RKO (cell line): ENCODE measurements around the gene ATP6AP1.
"Not testable (repeated sequence)": the region's sequence is repeated elsewhere in the genome, so short reads cannot be mapped to it uniquely, and the experiment has no call there.

Experiments used
- DNase-seq: peaks from one replicate; pipeline ENCODE4 v3.0.0-alpha.2; 2016; ENCODE audit warnings: low spot score

The ATP6AP1 gene, protein sequence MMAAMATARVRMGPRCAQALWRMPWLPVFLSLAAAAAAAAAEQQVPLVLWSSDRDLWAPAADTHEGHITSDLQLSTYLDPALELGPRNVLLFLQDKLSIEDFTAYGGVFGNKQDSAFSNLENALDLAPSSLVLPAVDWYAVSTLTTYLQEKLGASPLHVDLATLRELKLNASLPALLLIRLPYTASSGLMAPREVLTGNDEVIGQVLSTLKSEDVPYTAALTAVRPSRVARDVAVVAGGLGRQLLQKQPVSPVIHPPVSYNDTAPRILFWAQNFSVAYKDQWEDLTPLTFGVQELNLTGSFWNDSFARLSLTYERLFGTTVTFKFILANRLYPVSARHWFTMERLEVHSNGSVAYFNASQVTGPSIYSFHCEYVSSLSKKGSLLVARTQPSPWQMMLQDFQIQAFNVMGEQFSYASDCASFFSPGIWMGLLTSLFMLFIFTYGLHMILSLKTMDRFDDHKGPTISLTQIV

DNA sequence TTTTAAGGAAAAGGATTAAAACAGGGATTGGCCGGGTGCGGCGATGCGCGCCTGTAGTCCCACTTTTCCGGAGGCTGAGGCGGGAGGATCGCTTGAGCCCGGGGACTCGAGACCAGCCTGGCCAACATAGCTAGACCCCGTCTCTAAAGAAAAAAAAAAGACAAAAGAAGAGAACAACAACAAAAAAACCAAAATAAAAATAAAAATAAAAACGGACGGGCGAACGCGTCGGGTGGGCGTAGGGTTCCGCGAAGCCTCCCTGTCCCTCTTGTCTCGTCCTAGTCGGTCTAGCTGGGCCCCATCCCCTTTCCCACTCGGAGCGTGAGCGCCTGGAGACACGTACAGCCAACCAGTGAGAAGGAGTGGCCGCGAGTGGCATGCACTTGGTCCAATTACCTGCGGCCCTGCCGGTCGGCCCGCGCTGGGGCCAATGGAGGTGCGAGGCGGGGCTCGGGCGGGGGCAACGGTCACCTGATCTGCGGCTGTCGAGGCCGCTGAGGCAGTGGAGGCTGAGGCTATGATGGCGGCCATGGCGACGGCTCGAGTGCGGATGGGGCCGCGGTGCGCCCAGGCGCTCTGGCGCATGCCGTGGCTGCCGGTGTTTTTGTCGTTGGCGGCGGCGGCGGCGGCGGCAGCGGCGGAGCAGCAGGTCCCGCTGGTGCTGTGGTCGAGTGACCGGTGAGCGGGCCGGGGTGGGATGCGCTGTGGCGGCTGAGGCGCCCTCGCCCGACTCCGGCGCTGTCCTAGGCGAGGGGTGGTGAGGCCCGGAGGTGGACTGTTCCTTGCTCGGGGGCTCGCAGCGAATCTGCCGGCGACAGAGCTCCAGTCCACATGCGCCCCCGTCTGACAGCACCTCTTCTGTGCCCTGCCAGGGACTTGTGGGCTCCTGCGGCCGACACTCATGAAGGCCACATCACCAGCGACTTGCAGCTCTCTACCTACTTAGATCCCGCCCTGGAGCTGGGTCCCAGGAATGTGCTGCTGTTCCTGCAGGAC, at the start of gene ATP6AP1:
Gene ATP6AP1, plus strand, starts transcription at position 502 of the 996 bp plus-strand sequence. Its CDS starts 16 bp downstream, at position 518.
- DNase-seq, result peak; percentile 91

DNA sequence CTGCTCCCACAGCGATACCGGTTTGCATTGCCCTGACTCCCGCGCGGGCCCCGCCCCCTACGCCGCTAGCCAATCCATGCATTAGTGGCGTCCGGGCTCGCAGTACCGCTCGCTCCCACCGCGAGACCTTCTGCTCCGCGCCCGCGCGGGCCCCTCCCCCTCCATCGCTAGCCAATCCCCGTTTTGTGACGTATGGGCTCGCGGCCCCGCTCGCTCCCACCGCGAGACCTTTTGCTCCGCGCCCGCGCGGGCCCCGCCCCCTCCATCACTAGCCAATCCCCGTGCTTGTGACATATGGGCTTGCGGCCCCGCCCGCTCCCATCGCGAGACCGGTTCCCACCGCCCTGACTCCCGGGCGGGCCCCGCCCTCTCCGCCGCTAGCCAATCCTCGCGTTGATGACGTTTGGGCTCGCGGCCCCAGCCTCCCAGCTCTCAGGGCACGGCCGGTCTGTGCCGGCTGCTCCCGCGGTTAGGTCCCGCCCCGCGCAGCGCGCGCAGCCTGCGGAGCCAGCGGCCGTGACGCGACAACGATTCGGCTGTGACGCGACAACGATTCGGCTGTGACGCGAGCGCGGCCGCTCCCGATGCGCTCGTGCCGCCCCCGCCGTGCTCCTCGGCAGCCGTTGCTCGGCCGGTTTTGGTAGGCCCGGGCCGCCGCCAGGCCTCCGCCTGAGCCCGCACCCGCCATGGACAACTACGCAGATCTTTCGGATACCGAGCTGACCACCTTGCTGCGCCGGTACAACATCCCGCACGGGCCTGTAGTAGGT, 49.5 kb upstream of the ATP6AP1 start, which contains the start of gene EMD:
Gene EMD, plus strand, starts transcription at position 497 of the 770 bp plus-strand sequence. Its CDS starts 190 bp downstream, at position 687.
- DNase-seq, result peak; percentile 96

DNA sequence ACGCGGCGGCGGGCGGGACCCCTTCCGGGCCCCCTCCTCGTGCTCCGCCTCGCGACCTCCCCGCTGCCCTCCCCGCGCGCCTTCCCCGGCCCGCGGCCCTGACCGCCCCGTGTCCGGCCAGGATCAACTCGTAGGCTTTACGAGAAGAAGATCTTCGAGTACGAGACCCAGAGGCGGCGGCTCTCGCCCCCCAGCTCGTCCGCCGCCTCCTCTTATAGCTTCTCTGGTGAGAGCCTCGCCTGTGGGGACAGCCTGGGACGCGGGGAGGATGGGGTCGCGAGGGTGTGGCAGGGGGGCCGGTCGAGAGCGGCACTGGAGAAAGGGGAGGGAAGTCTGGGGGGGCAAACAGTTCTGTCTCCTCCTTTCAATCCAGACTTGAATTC, 48.9 kb upstream of the ATP6AP1 start:
- no peak for DNase-seq

DNA sequence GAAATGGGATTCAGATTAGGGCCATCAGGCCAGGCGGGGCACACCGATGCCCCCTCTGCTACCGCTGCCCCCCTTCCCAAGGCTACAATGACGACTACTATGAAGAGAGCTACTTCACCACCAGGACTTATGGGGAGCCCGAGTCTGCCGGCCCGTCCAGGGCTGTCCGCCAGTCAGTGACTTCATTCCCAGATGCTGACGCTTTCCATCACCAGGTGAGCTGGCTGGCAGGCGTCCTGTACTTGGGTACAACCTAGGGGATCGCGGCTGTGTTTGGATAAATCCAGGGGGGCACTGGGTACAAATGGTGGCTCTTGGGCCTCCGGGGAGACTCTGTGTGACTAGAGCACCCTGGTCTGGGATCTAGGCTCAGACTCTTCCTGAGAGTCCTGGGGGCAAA, 48.3 kb upstream of the ATP6AP1 start:
- no peak for DNase-seq

DNA sequence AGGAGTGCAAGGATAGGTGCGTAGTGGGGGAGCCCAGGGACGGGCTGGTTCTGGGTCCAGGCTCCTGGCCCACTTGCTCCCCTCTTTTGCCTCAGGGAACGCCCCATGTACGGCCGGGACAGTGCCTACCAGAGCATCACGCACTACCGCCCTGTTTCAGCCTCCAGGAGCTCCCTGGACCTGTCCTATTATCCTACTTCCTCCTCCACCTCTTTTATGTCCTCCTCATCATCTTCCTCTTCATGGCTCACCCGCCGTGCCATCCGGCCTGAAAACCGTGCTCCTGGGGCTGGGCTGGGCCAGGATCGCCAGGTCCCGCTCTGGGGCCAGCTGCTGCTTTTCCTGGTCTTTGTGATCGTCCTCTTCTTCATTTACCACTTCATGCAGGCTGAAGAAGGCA, 47.7 kb upstream of the ATP6AP1 start:
- DNase-seq, result no peak

DNA sequence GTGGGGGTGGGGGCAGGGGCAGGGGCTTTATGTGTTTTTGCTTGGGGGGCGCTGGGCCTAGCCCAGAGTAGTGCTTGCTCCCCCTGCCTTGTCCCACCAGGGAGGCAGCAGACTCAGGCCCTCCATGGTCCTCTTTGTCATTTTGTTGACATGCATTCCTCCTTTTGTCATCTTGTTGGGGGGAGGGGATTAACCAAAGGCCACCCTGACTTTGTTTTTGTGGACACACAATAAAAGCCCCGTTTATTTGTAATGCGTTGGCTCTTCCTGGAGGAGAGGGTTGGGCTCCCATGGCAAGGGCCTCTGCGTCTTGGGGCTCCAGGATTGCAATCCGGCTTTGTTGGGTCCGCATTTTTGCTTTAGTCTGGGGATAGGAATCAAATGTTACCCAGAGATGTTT, 47.2 kb upstream of the ATP6AP1 start:
- no peak for DNase-seq

DNA sequence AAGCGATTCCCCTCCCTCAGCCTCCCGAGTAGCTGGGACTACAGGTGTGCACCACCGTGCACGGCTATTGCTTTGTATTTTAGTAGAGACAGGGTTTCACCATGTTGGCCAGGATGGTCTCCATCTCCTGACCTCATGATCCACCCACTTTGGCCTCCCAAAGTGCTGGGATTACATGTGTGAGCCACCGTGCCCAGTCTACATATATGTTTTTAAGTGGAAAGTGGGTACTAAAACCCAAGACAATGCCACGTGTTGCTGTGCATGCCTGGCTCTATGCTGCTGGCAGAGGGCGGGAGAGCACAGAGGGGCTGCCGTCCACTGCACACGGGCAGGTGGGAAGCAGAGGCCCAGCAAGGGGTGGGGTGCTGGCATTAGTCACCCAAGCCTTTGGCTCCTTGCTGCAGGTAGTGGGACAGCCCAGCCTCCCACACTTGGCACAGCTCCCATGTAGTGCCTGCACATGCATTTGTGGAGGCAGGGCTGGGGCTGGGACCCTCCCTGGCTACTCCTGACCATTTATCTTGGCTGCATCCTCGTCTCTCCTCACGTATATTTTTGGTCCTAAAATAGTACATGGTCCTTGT, 45.9 kb upstream of the ATP6AP1 start:
- no peak for DNase-seq

DNA sequence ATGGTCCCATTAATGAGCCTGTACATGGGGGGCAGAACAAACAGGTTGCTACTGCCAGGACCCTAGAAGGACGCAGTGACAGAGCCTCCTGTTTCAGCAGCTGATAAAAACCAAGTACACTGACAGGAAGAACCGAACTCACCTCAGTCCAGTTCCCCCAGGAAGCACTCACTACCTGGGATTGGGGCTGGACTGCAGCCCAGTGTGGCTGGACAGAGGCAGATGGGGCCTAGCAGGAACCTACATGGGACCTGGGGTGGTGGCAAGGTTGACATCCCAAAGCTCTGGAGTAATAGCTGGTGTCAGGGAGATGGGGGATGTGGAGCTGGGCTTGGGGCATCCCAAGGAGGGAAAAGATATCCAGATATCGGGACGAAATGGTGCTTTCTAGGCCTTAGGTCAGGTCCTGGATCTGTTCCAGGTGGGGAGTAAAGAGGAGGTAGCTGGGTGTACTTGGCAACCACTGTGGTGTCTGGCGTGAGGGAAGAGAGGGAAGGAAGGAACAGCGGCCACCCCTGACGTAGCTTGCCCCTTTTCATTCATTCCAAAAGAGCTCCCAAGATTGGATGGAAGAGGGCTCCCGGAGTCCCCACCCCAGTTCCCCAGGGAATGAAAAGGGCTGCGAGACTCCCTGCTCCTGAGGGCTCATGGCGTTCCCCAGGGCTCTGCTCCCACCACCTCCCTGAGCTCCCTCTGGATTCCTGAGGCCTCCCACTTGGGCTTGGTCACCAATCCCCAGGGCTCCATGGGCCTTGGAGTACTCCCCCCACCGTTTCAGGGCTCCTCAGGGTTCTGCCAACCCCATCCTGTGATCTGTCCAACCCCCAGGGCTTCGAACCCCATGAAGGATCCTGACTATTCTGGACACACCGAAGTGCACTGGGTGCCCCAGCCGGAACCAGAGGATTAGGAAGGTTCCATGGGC, 44.9 kb upstream of the ATP6AP1 start:
- no peak for DNase-seq

DNA sequence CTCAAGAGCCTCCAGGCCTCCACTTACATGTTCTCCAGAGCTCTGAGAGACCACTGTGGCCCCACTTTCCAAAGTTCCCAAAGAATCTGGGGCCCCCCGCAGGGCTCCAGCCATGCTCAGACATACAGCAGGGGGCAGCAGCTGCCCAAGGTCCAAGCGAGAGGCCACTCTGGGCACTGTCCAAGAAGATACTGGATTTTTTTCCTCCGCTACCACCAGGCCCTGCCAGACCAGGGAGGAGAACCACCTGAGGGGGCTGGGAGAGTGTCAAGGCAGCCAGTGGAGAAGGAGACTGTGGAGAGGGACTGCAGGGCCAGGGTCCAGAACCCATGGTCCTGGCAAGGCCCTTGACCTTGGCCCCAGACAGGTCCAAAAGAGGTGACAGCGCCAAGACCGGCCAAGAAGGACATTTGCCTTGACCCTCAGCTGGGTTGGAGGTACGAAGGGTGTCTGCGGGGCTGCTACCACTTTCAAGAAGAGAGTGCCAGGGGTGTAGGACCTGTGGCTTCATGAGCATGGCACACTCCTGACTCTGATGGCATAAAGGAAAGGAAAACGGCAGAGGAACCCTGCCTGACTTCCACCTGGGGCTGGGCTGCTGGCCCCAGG, 44.1 kb upstream of the ATP6AP1 start:
- no peak for DNase-seq

DNA sequence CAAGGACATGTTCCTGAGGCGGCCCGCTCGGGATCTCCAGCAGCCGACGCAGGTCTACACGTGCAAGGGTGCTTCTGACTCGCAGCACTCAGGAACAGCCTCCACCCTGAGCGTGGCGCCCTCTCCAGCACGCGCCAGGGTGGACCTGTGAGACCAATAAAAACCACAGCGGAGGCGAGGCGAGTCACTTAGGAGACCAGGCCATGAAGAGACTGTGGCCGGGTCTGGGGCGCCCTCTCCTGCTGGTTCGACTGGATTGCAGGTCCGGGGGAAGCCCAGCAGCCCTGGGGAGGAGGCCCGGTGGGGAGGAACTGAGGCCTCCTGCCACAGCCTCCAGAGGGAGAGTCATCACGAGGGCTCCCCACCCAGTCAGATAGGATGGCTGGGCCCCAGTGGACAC, 40.4 kb upstream of the ATP6AP1 start:
- not testable (repeated sequence) for DNase-seq

DNA sequence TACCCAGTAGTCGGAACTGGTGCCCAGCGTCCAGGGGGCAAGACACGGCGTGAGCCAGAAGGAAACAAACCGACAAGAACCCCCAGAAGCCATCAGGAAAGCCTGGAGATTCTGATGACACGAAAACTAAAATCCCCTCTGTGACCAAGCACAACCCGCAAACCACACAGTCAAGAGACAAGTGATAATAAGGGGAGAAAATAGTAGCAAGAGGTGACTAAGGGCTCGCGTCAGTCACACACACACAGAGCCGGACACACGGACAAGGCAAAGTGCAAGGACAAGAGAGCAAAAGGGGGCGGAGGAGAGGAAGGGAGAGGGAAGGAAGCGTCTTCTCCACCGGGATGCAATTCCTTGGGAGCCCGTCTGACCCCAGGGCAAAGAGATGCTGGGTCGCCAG, 39.8 kb upstream of the ATP6AP1 start:
- DNase-seq, result not testable (repeated sequence)

DNA sequence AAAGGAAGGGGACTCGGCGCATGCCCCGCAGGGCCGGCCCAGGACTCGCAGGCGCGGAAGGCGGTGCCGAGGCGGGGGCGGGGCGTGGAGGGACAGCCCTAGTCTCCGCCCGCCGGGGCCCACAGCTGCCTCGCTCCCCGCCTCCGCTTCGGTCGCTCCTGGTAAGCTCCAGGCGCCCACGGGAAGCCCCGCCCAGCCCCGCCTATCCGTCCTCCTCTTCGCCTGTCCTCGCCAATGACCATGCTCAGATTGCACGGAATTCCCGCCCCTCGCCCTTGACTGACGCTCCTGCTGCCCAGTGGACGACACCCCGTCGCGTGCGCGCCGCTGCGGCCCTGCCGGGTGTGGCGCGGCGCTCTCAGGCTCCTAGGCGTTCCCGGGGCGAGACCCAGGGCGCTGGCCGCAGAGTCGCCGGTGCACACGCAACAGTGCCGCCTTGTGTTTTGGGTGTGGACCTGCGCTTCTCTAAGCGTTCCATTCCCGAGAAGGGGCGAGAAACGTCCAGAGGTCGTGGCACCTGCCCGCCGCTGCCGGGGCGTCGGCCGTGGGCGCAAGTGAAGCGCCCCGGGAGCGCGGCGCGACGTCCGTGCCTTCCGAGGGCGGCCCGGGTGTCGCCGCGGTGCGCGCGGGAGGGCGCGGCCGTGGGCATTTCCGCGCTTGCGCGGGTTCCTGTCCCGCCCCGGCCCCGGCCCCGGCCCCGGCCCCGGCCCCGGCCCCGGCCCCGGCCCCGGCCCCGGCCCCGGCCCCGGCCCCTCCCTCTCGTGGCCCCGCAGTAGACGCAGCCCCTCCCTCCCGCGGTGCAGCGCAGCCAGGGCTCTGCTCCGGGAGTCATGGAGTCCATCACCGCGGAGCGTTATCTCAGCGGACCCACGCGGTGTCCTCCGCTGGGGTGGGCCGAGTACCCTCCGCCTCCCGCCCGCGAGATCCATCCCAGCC, 38.4 kb upstream of the ATP6AP1 start:
- not testable (repeated sequence) for DNase-seq

DNA sequence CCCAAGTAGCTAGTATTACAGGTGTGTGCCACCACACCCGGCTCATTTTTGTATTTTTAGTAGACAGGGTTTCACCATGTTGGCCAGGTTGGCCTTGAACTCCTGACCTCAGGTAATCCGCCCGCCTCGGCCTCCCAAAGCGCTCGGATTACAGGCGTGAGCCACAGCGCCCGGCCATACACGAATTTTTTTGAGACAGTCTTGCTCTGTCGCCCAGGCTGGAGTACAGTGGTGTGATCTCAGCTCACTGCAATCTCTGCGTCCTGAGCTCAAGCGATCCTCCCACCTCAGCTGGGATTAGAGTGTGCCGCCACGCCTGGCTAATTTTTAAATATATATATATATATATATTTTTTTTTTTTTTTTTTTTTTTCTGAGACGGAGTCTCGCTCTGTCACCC, 32.1 kb upstream of the ATP6AP1 start:
- not testable (repeated sequence) for DNase-seq

DNA sequence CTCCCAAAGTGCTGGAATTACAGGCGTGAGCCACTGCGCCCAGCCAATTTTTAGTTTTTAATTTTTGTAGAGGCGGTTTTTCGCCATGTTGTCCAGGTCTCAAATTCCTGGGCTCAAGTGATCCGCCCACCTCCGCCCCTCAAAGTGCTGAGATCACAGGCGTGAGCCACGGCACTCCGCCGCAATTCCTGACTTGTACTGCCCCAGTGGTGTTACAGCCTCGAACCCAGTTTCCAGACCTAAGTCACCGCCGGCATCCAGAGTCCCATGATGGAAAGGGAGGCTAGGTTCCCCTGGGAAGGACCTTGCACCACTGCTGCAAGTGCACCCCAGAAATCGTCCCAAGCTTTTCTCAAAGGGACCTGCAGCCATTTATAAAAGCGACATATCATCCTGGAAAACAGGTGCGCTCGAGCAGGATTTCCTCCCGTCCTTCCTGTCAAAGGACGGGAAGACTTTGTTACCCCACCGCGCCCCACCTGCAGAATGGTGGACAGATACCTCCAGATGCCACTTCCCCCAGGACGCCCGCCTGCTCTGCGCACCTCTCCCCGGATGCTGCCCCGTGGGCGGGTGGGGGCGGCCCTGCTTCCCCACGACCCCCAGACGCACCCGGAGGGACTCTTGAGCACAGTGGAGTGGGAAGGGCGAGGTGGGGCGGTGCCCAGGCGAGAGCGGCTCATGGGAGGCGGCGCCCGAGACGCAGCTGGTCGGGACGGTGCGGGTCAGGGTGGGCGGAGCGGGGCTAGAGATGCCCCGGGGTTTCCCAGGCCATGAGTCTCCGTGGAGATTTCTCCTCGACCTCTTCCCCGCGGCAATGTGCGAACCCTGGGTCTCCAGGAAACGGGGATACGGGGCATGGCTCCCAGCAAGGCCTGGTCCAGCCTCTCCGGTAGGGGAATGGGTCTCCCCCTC, 31.2 kb upstream of the ATP6AP1 start:
- DNase-seq, result peak; percentile 76

DNA sequence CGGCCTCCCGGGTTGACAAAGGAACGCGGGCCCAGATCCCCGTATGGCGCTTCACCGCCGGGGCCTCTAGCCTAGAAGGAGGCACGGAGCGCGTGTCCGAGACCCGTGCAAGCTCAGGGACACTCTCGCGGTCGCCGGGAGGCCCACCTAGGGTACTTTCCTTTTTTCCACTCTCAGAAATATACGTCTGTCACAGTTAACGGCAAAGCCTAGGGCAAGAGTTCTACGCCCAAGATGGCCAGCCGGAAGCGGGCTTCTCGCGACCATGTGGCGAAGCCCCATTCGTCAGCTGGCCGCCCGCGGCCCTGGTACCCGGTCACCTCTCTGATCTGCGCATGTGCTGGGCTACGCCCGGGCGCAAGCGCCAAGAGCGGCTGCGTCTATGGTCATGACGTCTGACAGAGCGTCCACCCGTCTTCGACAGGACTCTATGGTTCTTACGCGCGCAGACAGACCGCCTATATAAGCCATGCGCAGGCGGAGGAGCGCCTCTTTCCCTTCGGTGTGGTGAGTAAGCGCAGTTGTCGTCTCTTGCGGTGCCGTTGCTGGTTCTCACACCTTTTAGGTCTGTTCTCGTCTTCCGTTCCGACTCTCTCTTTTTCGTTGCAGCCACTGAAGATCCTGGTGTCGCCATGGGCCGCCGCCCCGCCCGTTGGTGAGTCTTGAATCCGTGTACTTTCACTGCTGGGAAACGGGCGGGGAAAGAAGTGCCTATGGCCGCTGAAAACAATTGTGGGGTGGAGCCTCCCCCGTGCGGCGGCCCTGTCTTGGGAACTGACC, 30.4 kb upstream of the ATP6AP1 start, which contains the start of gene RPL10:
Gene RPL10, plus strand, starts transcription at position 490 of the 780 bp plus-strand sequence. Its CDS starts 143 bp downstream, at position 633.
- peak; percentile 96 for DNase-seq

DNA sequence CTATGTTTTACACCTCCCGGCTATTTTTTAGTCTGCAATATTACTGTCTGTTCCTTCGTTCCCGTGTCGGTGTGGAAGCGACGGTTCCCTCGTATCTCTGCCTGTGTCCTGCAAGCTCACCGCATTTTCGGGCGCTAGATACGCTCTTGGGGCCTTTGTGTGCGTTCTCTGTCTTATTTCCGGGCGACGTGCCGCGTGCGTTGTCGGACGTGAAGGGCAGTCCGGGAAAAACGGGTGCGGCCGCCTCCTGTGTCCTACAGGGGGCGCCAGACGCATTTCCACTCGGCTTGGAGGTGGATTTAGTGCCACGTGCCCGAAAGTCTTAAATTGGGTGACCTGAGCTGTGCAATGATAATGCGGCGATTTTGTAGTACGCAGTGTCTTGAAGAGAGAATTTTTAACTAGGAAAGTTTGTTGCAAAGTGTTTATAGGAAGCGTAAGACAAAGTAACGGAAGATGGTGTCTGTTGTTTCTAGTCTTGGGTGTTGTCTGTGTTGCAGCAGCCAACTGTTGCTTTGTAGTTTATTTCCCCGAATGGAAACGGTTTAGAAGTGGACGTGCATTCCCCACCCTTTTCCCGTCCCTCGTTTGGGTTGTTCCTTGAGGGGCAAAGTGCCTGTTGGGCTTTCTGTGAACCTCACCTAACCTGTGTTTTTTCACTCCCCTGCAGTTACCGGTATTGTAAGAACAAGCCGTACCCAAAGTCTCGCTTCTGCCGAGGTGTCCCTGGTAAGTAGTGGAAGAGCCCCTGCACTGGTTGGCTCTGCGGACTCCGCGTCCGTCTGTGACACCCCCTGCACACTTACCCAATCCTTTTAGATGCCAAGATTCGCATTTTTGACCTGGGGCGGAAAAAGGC, 29.6 kb upstream of the ATP6AP1 start:
- DNase-seq, result peak; percentile 80
